GM19455 (cell line): Measurements from ENCODE around the gene SOWAHC.
A peak's percentile ranks its signal among the peaks of the same experiment; 100 is the strongest.
"Not testable (repeated sequence)": the region's sequence is repeated elsewhere in the genome, so short reads cannot be mapped to it uniquely, and the experiment has no call there.

Source experiments
- ATAC-seq: cut with Tn5 transposase; IDR thresholded peaks from one replicate; pipeline ENCODE4 v1.9.1; 2021; ENCODE audit not compliant: unreplicated experiment

Gene SOWAHC

DNA sequence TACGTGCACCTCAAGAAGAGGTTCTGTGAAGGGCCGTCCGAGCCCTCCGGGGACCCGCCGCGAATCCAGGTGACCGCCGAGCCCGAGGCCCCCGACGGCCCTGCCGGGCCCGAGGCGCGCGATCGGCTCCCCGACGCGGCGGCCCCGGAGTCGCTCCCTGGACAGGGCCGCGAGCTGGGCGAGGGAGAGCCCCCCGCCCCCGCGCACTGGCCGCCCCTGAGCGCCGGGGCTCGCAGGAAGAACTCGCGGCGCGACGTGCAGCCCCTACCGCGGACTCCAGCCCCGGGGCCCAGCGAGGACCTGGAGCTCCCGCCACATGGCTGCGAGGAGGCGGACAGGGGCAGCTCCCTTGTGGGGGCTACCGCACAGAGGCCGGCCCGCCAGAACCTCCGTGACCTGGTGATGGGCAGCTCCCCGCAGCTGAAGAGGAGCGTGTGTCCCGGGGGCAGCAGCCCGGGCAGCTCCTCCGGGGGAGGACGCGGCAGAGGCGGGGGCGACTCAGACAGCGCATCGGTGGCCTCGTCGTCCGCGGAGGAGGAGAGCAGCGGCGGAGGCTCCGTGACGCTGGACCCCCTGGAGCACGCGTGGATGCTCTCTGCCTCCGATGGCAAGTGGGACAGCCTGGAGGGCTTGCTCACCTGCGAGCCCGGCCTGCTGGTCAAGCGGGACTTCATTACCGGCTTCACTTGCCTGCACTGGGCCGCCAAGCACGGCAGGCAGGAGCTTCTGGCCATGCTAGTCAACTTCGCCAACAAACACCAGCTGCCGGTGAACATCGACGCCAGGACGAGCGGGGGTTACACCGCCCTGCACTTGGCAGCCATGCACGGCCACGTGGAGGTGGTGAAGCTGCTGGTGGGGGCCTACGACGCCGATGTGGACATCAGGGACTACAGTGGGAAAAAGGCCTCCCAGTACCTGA is 812 bp downstream of the SOWAHC start:
- ATAC-seq, result no peak

DNA sequence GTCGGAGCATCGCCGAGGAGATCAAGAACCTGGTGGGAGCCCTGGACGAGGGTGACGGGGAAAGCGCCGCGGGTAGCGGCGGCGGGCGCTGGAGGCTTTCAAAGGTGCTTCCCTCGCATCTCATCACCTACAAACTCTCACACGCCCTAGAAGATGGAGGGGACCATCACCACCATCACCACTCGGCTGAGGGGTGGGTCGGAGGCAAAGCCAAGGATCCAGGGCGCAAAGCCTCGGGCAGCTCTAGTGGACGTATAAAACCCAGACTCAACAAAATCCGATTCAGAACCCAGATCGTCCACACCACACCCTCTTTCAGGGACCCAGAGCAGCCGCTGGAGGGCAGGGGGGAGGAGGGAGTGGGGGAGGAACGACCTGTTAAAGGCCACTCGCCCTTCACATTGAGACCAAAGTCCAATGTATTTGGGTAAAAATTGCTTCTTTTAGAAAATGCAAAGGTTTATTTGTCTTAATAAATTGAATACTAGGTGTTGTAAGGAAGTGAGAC is 1.5 kb downstream of the SOWAHC start:
- no peak for ATAC-seq

DNA sequence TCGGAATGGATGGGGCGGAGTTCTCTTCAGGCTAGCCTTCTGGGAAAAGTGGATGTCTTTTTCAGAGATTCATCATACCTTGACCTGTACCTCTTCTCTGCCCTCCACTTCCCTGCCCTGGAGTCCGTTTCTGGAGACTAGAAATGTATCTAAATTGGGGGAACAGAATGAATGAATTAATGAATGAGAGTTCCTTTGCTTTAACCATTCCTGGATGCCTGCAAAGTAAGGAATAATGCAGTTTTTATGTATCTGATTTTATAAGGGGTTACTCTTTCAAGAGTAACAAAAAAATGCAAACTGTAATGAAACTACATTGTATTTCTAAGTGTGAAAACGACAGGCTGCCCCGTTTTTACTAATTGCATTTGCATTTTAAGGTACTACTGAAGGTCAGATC is 2.0 kb downstream of the SOWAHC start:
- no peak for ATAC-seq

DNA sequence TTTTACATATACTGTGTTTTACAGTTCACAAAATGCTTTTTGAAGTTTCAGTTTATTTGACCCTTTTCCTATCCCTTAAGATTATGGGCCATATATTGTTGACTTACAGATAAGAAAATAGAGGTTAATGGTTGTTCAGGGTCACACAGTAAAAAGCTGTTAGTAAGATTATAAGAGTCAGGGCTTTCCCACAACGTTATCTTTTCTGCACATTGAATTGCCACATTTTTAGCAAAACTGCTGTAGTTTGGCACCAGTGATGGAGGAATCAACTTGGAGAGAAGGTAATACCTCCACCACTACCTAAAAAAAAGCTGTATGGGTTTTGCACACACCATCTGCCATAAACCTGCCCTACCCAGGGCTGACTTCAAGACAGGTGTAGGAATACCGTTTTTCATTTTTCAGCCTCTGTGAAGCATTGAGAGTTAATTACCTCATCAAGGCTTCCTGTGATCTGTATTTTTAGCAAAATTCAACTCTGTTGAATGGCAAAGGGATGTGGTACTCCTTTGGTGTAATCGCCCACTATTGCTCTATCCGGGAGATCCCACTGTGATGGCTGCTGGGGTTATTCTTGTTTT is 5.0 kb downstream of the SOWAHC start:
- ATAC-seq, result no peak

DNA sequence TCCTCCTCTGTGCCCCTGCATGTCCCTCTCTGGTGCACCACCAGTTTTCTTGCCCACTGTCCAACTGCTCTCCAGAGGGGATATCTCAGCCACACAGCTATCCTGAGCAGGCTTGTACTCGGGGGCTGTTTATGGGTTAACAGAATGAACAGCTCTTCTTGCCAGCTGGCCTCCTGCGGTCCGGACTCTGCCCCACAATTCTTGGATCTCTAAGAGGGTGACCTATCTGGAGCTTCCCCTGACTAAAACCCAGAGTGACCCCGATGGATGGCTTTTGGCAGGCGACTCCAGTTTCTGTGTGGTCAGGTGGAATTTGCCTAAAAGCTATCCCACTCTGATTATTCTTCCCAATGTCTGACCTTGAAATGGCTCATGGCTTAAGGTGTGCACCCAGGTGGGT is 9.1 kb downstream of the SOWAHC start:
- ATAC-seq, result no peak

DNA sequence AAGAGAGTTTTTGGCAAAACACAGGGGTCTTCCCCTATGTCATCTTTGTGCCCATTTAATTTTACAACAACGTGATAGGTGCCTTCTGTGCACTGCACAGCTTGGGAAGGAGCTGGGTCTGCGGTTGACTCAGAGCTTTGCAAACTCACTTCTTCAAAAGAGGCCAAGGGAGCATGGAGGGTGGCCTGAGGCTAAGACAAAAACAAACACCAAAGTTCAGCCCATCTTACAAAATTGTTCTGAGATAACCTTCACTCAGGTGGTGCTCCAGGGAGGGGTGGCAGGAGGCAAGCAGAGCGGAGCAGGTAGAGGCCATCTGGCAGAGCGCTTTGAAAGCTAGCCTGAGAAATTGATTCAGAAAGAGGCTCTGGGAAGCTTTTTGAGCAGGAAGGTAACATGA is 9.8 kb downstream of the SOWAHC start:
- ATAC-seq, result no peak

DNA sequence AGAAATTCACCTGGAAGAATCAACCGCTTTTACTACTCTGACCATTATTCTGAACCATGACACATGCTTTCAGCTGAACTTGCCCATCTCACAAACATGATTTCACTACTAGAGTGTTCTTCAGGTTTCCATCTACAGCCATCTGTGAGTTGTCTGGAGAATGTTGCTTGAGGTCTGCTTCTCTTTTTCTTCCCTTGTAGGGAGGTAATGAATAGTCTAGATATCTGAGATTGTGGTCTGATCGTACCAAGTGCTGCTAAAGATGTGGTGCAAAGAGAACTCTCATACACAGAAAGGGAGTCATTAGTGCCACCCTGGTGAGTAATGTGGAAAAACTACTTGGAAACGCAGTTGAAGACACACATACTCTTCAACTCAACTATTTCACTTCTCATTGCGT is 10.2 kb downstream of the SOWAHC start:
- ATAC-seq, result no peak

DNA sequence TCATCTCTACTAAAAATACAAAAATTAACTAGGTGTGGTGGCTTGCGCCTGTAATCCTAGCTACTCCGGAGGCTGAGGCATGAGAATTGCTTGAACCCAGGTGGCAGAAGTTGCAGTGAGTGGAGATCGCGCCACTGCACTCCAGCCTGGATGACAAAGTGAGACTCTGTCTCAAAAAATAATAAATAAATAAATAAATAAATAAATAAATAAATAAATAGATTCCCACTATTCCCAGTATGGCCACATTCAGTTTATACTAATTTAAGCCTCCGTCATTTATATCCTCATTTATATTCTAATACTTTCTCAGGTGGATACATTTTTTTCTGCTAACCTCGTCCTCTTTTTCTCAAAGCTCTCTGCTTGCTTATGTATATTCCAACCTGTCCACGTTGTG is 14.2 kb downstream of the SOWAHC start:
- not testable (repeated sequence) for ATAC-seq

DNA sequence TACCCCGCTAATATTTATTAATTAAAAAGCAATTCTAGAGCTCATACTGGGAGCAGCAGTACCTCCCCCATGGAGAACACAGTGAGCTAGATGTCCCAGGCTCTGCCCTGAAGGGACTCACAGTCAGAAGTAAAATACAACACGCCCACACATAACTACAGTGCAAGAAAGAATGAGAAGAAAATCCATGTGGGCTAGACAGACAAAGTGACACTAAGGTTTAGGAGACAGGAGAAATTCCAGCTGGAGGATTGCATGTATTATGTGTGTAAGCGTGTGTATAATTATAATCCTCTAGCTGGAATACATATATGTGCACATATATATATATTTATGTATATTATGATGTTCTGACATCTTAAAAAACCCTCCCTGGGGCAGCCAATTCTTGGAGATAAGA is 15.7 kb downstream of the SOWAHC start:
- no peak for ATAC-seq

DNA sequence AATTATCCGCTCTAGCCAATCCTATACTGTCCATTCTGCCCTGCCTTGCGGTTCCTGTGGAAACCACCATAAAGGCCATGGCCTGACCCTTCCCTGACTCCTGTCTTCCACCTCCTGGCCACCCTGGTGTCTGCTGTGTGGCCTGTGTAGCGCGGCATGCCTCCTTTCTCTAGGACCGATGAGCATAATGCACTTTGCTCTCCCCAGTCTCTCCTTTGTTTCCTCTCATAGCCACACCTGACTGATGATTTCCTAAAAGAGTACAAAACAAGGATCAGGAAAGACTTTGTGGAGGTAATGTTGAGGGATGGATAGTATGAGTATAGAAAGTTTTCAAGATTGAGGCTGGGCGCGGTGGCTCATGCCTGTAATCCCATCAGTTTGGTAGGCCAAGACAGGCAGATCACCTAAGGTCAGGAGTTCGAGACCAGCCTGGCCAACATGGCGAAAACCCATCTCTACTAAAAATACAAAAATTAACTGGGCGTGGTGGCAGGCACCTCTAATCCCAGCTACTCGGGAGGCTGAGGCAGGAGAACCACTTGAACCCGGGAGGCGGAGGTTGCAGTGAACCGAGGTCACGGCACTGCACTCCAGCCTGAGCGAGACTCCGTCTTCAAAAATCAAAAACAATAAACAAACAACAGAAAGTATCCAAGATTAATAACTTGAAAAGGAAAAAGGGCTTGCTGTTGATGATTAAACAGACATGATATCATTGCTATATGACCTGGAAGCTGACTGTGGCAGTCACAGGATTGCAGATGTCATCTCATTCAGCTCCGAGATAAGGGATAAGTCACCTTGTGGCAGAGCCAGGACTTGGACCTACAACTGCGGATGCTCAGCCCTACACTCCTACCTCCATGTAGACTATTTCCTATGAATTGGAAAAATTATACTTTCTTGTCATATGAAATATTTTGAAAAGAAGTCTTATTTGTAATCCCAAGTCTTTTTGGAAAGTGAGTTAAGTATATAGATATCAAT is 16.6 kb downstream of the SOWAHC start:
- no peak for ATAC-seq

DNA sequence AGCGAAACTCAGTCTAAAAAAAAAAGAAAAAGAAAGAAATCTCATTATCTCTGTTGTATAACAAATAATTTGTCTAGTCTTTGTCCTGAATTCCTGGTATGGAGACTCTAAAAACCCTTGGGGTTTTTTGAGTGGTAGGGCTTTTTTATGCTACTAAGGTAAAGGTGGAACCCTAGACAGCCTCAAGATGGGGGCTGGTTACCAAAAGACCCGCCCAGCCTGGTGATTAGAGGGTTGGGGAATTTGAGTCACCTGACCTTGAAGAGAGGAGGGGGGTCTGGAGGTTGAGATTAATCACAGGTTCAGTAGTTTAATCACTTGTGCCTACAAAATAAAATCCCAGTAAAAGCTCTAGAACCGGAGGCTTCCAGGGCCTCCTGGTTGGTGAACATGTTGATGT is 17.6 kb downstream of the SOWAHC start:
- no peak for ATAC-seq

DNA sequence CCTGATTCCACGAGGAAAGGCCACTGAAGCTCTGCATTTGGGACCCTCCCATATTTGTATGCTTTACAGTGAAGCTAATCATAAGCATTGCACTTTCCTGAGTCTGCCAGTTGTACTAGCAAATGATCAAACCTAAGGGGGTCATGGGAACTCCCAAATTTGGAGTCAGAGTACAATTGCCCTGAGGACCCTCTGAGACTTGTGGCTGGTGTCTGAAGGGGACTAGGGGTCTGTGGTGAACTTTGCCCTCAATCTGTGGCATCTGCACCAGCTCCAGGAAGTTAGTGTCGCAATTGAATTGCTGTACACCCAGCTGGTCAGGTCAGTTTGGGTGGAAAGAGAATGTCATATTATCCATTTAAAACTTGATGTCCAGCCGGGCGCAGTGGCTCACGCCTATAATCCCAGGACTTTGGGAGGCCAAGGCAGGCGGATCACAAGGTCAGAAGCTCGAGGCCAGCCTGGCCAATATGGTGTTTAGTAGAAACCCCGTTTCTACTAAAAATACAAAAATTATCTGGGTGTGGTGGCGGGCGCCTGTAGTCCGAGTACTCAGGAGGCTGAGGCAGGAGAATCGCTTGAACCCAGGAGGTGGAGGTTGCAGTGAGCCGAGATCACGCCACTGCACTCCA is 18.1 kb downstream of the SOWAHC start:
- ATAC-seq, result no peak

DNA sequence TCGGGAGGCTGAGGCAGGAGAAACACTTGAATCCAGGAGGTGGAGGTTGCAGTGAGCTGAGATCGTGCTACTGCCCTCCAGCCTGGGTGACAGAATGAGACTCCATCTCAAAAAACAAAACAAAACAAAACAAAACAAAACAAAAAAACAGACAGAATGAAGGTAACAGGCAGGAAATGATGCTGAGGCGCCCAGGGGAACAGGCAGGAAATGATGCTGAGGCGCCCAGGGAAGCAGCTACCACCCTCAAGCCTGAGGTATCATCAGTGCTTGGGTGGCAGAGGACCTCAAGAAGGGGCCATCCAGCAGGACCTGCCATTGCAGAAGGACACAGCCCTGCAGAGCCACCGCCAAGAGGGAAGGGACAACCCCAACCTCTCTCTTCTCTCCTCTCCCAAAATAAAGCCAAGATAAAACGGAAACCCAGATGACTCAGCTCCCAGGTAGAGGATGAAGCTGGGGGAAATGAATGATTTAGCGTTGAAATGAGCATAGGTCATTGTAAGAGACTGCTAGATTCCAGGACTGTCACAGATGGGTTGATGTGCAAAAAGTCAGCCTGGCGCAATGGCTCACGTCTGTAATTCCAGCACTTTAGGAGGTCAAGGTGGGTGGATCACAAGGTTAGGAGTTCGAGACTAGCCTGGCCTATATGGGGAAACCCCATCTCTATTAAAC is 19.3 kb downstream of the SOWAHC start:
- ATAC-seq, result no peak

DNA sequence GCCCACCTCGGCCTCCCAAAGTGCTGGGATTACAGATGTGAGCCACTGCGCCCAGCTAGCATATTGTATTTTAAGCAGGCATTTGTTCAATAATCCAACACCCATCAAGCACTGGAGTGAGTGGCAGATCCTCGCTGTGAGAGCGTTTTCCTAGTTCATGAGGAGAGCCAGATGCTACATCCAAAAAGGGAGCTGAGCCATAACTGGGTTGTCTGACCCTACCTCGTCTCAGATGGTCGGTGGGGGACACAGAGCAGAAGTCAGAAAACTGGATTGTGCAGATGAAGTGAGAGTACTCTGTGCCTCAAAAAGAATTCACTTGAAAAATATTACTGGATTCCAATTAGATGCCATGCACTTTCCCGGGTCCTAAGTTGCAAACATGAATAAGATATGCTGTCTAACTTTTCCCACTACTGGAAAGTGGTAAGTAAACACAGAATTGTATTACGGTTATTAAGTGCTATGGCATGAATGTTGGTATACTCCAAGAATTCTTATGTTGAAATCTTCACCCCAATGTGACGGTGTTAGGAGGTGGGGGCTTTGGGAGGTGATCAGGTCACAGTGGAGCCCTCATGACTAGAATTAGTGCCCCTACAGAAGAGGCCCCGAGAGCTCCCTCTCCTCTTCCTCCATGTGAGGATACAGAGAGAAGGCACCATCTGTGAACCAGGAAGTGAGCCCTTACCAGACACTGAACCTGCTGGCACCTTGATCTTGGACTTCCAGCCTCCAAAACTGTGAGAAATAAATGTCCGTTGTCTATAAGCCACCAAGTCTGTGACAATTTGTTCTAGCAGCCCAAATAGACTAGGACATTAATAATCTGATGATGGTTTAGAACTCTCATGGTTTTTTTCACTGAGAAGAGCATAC is 21.5 kb downstream of the SOWAHC start:
- no peak for ATAC-seq

DNA sequence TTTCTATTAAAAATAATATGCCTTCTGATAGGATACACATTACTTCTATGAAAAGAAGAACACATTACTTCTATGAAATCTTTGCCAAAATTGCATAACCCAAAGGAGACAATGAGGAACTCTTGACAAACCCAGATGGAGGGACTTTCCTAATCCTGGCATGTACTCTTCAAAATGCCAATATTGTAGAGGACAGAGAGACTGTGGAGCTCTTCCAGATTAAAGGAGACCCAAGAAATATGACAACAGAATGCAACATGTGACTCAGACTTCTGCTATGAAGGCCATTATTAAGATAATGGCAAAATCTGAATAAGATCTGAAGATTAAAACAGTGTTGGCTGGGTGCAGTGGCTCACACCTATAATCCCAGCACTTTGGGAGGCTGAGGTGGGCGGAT is 22.2 kb downstream of the SOWAHC start:
- no peak for ATAC-seq

DNA sequence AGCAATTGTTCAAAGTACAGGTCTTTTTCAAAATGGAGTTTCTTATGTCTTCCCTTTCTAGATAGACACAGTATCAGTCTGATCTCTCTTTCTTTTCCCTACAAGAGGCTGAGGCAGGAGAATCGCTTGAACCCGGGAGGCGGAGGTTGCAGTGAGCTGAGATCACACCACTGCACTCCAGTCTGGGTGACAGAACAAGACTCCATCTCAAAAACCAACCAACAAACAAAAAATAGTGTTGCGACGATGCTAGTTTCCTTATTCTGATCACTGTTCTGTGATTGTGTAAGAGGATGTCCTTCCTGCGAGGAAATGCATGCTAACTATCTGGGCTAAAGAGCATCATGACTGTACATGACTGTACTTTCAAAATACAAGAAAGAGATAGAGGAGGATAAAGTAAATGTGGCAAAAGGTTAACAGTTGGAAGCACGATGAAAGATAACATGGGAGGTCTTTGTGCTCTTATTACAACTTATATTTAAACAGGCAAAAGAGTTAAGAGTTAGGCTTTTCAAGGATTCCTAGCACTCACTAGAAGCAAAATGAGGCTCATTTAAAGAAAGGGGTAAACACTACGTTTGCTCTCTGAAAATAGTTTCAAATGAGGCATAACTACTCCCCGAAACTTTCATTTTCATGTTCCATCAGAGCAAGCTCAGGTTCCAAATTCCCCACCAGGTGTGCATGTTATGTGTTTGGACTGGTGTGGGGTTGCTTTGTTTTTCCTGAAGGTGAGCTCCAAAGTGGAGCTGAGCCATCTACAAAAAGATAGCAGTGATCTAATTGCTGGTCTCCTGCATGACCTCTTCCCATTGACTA is 23.8 kb downstream of the SOWAHC start:
- peak; percentile 79 for ATAC-seq

DNA sequence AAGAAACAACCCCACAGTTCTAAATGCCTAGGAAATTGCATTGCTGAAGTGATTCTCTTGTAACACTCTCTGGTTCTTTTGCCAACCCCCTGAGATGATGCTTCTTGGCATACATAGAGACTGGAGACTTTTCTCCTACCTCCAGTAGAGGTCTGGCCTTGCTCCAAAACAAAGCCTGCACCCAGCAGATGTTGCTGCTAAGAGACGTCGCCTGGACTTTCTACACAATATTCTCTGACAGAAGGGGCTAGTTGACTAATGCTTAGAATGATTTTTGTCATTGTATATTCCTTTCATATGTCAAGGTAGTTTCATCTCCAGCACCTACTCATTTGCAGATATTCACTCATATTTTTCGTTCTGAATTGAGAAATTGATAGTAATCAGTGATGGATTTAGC is 24.6 kb downstream of the SOWAHC start:
- ATAC-seq, result no peak

DNA sequence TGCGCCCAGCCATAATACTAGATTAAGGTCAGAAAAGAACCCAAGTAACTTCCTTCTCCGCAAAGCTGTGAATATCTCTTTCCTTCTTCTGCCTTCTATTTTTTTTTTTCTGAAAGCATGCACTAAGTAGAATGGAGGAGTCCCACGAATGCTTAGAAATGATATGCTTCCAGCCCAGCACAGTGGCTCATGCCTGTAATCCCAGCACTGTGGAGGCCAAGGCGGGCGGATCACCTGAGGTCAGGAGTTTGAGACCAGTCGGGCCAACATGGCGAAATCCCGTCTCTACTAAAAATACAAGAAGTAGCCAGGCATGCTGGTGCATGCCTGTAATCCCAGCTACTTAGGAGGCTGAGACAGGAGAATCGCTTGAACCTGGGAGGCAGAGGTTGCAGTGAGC is 25.8 kb downstream of the SOWAHC start:
- not testable (repeated sequence) for ATAC-seq
